Measurements from ENCODE around the gene AGBL4.

The AGBL4 gene

GRCh38 chr1:49298304-49298703 is 725.5 kb downstream of the AGBL4 start:
- DNase-seq: no peak

GRCh38 chr1:49297783-49298182 is 726.0 kb downstream of the AGBL4 start:
- no peak for DNase-seq

GRCh38 chr1:49294539-49294938 is 729.2 kb downstream of the AGBL4 start:
- DNase-seq: no peak

- DNase-seq: no peak
Observed at GRCh38 chr1:49293016-49293415, 730.7 kb downstream of the AGBL4 start.

GRCh38 chr1:49257211-49258049 is 766.3 kb downstream of the AGBL4 start:
- DNase-seq: peak; percentile 86

- no peak for DNase-seq
Observed at GRCh38 chr1:49252917-49253316, 770.8 kb downstream of the AGBL4 start.

- DNase-seq: no peak
Observed at GRCh38 chr1:49251019-49251784, 772.6 kb downstream of the AGBL4 start.

- DNase-seq: no peak
Observed at GRCh38 chr1:49240709-49241221, 783.0 kb downstream of the AGBL4 start.

GRCh38 chr1:49234988-49235387 is 788.8 kb downstream of the AGBL4 start:
- DNase-seq: no peak

- DNase-seq: no peak
Observed at GRCh38 chr1:49229555-49229954, 794.2 kb downstream of the AGBL4 start.

GRCh38 chr1:49226758-49227157 is 797.0 kb downstream of the AGBL4 start:
- no peak for DNase-seq

- no peak for DNase-seq
Observed at GRCh38 chr1:49225464-49225863, 798.3 kb downstream of the AGBL4 start.

GRCh38 chr1:49213301-49213700 is 810.5 kb downstream of the AGBL4 start:
- no peak for DNase-seq

- DNase-seq: no peak
Observed at GRCh38 chr1:49208712-49209111, 815.0 kb downstream of the AGBL4 start.

GRCh38 chr1:49204720-49205119 is 819.0 kb downstream of the AGBL4 start:
- no peak for DNase-seq

GRCh38 chr1:49200738-49201137 is 823.0 kb downstream of the AGBL4 start:
- no peak for DNase-seq

GRCh38 chr1:49199564-49199963 is 824.2 kb downstream of the AGBL4 start:
- DNase-seq: no peak

- DNase-seq: no peak
Observed at GRCh38 chr1:49197081-49197480, 826.7 kb downstream of the AGBL4 start.

- DNase-seq: no peak
Observed at GRCh38 chr1:49190138-49190537, 833.6 kb downstream of the AGBL4 start.

- no peak for DNase-seq
Observed at GRCh38 chr1:49187056-49187455, 836.7 kb downstream of the AGBL4 start.

- DNase-seq: no peak
Observed at GRCh38 chr1:49185450-49185980, 838.2 kb downstream of the AGBL4 start.

- DNase-seq: no peak
Observed at GRCh38 chr1:49183489-49183888, 840.3 kb downstream of the AGBL4 start.

GRCh38 chr1:49181033-49181432 is 842.7 kb downstream of the AGBL4 start:
- DNase-seq: no peak
